Hepatocyte (in vitro differentiated cells): ENCODE data around the gene MAP3K2.

Source experiments
- EZH2 ChIP-seq: fragments of 200-600 bp; sonication (generic); IDR thresholded peaks from 2 replicates; pipeline ENCODE4 v1.6.1; 2016; ENCODE audit warnings: antibody characterized with exemption, mild to moderate bottlenecking, borderline replicate concordance
- EZH2phosphoT487 ChIP-seq: fragments of 200-600 bp; sonication (generic); IDR thresholded peaks from one replicate; pipeline ENCODE4 v1.6.1; 2018; ENCODE audit warnings: antibody characterized with exemption, mild to moderate bottlenecking, low read depth, moderate library complexity; ENCODE audit not compliant: unreplicated experiment, severe bottlenecking
- TF ChIP-seq, protein P1 (sequence below): fragments of 200-600 bp; sonication (generic); IDR thresholded peaks from 2 replicates; pipeline ENCODE4 v1.5.1; 2016; ENCODE audit warnings: antibody characterized with exemption, mild to moderate bottlenecking; ENCODE audit not compliant: poor library complexity

DNA sequence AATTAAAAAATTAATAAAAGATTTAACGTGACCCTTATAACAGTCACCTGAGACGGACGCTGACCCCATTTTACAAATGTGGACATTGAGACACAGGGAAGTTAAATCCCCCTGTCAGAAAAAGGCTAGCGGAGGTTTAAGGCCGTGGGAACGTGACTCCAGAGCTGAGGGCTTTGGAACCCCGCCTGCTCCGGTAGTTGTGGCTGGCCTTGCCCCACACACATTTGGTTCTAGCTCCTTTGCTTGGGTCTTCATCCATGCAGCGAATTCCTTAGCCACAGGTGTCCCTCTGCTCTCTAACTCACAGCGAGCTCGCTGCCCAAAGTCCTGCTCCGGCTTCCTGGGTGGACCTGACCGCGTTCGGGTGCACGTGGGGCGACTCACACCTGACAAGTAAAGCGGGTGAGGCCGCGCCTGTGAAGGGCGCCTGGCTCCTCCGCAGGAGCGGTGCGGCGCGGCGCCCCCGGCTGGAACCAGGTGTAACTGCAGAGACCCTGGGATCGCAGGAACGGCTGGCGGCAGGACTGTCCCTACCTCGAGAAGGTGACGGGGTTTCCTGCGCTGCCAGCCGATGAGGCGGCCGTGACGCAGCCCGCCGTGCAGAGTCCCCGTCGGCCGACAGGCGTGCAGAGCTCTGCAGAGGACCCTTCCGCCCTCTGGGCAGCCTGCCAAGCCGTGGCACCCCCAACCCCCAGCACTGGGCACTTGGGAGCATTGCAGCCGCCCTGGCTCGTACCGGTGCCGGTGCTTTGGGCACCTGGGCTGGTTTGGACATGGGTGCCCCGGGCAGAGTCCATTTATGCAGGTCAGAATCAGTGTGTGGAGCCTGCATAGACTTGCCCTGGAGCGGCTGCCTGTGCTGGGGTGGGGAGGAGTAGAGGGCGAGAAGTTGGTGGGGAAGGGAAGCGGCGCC is 28.1 kb upstream of the MAP3K2 start:
- TF ChIP-seq, protein P1, sequence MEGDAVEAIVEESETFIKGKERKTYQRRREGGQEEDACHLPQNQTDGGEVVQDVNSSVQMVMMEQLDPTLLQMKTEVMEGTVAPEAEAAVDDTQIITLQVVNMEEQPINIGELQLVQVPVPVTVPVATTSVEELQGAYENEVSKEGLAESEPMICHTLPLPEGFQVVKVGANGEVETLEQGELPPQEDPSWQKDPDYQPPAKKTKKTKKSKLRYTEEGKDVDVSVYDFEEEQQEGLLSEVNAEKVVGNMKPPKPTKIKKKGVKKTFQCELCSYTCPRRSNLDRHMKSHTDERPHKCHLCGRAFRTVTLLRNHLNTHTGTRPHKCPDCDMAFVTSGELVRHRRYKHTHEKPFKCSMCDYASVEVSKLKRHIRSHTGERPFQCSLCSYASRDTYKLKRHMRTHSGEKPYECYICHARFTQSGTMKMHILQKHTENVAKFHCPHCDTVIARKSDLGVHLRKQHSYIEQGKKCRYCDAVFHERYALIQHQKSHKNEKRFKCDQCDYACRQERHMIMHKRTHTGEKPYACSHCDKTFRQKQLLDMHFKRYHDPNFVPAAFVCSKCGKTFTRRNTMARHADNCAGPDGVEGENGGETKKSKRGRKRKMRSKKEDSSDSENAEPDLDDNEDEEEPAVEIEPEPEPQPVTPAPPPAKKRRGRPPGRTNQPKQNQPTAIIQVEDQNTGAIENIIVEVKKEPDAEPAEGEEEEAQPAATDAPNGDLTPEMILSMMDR: peak; percentile 70
- TF ChIP-seq EZH2 (no peak), EZH2phosphoT487 (no peak)
